PC-9 (cell line): ENCODE data around the gene BCHE.

Experiments used
- EZH2 ChIP-seq: fragments of 200-600 bp; sonication (generic); IDR thresholded peaks from 2 replicates; pipeline ENCODE4 v1.8.0; 2017; ENCODE audit warnings: antibody characterized with exemption, low read depth
- TF ChIP-seq, protein P1 (sequence below): fragments of 200-600 bp; sonication (generic); conservative IDR thresholded peaks from 2 replicates; pipeline ENCODE4 v1.6.1; 2017; ENCODE audit warnings: mixed run types, antibody characterized with exemption, mild to moderate bottlenecking, moderate library complexity

GRCh38 chr3:165742351-165742750 is 94.9 kb downstream of the BCHE start:
- TF ChIP-seq, protein P1, sequence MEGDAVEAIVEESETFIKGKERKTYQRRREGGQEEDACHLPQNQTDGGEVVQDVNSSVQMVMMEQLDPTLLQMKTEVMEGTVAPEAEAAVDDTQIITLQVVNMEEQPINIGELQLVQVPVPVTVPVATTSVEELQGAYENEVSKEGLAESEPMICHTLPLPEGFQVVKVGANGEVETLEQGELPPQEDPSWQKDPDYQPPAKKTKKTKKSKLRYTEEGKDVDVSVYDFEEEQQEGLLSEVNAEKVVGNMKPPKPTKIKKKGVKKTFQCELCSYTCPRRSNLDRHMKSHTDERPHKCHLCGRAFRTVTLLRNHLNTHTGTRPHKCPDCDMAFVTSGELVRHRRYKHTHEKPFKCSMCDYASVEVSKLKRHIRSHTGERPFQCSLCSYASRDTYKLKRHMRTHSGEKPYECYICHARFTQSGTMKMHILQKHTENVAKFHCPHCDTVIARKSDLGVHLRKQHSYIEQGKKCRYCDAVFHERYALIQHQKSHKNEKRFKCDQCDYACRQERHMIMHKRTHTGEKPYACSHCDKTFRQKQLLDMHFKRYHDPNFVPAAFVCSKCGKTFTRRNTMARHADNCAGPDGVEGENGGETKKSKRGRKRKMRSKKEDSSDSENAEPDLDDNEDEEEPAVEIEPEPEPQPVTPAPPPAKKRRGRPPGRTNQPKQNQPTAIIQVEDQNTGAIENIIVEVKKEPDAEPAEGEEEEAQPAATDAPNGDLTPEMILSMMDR, result no peak
- no peak for TF ChIP-seq EZH2
